K562 (cell line): ENCODE results near the gene DEFB108B. TPM values are rescaled to one million over a fixed set of nuclear protein-coding genes. Genes with fewer than 3 reads are reported as not detected.
"Not testable (repeated sequence)": the region's sequence is repeated elsewhere in the genome, so short reads cannot be mapped to it uniquely, and the experiment has no call there.

Experiments
- ATAC-seq: fragments of 200-7000 bp; cut with Tn5 transposase; 3 replicates; pipeline ENCODE4 v1.9.1; 2020; ENCODE audit warnings: moderate library complexity
- Bru-seq: library from RNA; stranded (reverse); fragments of 400-500 nt; gene quantifications from one replicate; lab custom pipeline; 2021; lab: Mats Ljungman, UMichigan
- BruChase-seq, 2 experiments: library from RNA; stranded (reverse); fragments of 400-500 nt; gene quantifications; one replicate each; lab custom pipeline; 2021; lab: Mats Ljungman, UMichigan
- BruUV-seq: library from RNA; stranded (reverse); fragments of 400-500 nt; replicated peaks from 2 replicates; lab custom pipeline; 2021; lab: Mats Ljungman, UMichigan
- CTCF ChIA-PET: fragments of 300-600 bp; formaldehyde crosslinking; extraction: SDS; loops from one replicate; lab custom pipeline; 2021; ENCODE audit warnings: low intra/inter-chr PET ratio; lab: Yijun Ruan, JAX
- POLR2A ChIA-PET: fragments of 300-600, 350-650 bp; sonication (Branson Sonifier 250); formaldehyde crosslinking; extraction: SDS; loops from one replicate; lab custom pipeline; 2021; ENCODE audit warnings: antibody characterized with exemption, inconsistent platforms; lab: Yijun Ruan, JAX
- DNase-seq, 4 experiments: peaks; one replicate each; pipeline versions ENCODE4 v3.0.0 to v3.0.0-alpha.2; 2011 to 2018; ENCODE audit warnings: low spot score in 3 of 4, mixed read lengths in 3 of 4; ENCODE audit errors: extremely low read depth in 1 of 4
- FAIRE-seq: peaks from 2 replicates; lab custom pipeline; 2011; peaks lifted over from hg19 to GRCh38; lab: Jason Lieb, UNC
- H2AFZ ChIP-seq: 2 replicates; pipeline ENCODE4 v1.6.0; 2011; ENCODE audit warnings: low read depth, low read length, control low read depth, inconsistent platforms
- H3K27ac ChIP-seq: fragments of 200-600 bp; 3 replicates; pipeline ENCODE4 v1.8.0; 2011; ENCODE audit warnings: low read depth, mild to moderate bottlenecking, control low read depth, inconsistent platforms, low read length, moderate library complexity, mixed read lengths; ENCODE audit errors: extremely low read depth
- H3K27me3 ChIP-seq, 2 experiments: fragments of 300-600 bp in 1 of 2; 2 replicates in 1 of 2; 3 replicates in 1 of 2; pipeline versions ENCODE4 v1.6.0 to v1.8.0; 2011; ENCODE audit warnings: inconsistent platforms in 2 of 2, low read length in 2 of 2, mild to moderate bottlenecking in 1 of 2, mixed read lengths in 1 of 2, moderate library complexity in 1 of 2; ENCODE audit not compliant: control insufficient read depth in 2 of 2, insufficient read depth in 2 of 2
- H3K36me3 ChIP-seq: fragments of 300-600 bp; 3 replicates; pipeline ENCODE4 v1.8.0; 2011; ENCODE audit warnings: mild to moderate bottlenecking, low read length, inconsistent platforms; ENCODE audit not compliant: control insufficient read depth, insufficient read depth
- H3K4me1 ChIP-seq, 2 experiments: fragments of 200-600 bp in 1 of 2; replicated peaks in 1 of 2; 2 replicates in 1 of 2; 3 replicates in 1 of 2; pipeline versions ENCODE4 v1.5.1 to v1.8.0; 2011; ENCODE audit warnings: inconsistent platforms in 2 of 2, low read length in 2 of 2, mild to moderate bottlenecking in 1 of 2, mixed read lengths in 1 of 2, moderate library complexity in 1 of 2; ENCODE audit not compliant: control insufficient read depth in 2 of 2, insufficient read depth in 2 of 2
- H3K4me2 ChIP-seq: 2 replicates; pipeline ENCODE4 v1.6.1; 2011; ENCODE audit warnings: low read length, control low read depth, inconsistent platforms, mixed read lengths; ENCODE audit not compliant: insufficient read depth
- H3K4me3 ChIP-seq: fragments of 200-600 bp; sonication (generic), shearing (Covaris generic); 2 replicates; pipeline ENCODE4 v1.5.1; 2016; ENCODE audit warnings: control low read depth, inconsistent platforms
- H3K79me2 ChIP-seq: fragments of 200-600 bp; 3 replicates; pipeline ENCODE4 v1.8.0; 2011; ENCODE audit warnings: low read length, inconsistent platforms; ENCODE audit not compliant: control insufficient read depth, insufficient read depth
- H3K9ac ChIP-seq, 2 experiments: 2 replicates each; pipeline versions ENCODE4 v1.6.0 to v1.6.1; 2011; ENCODE audit warnings: low read depth in 2 of 2, low read length in 2 of 2, control low read depth in 1 of 2, inconsistent platforms in 1 of 2, mild to moderate bottlenecking in 1 of 2, mixed read lengths in 1 of 2; ENCODE audit not compliant: insufficient read depth in 1 of 2
- H3K9me1 ChIP-seq: one replicate; pipeline ENCODE4 v1.6.0; 2011; ENCODE audit warnings: inconsistent platforms, mild to moderate bottlenecking, low read length, moderate library complexity; ENCODE audit not compliant: control insufficient read depth, insufficient read depth
- H3K9me3 ChIP-seq: replicated peaks from 2 replicates; pipeline ENCODE4 v1.5.1; 2011; ENCODE audit warnings: low read depth, low read length, inconsistent platforms; ENCODE audit not compliant: control insufficient read depth, insufficient read depth
- H4K20me1 ChIP-seq: replicated peaks from 2 replicates; pipeline ENCODE4 v1.6.1; 2011; ENCODE audit warnings: low read length, inconsistent platforms, mixed read lengths; ENCODE audit not compliant: control insufficient read depth, insufficient read depth
- WGBS: fragments of 100-300 bp; shearing (Covaris generic); methylation state at CpG from one replicate; pipeline ENCODE4 v1.1.6; 2016; ENCODE audit warnings: low coverage, mixed read lengths; ENCODE audit not compliant: insufficient coverage; ENCODE audit errors: missing lambda C conversion rate; 5-methylcytosine and 5-hydroxymethylcytosine counted together
- in situ Hi-C: fragments of 300-500 bp; cut with MboI; formaldehyde crosslinking; loops from 4 replicates; pipeline ENCODE4 v1.15.0; 2018; ENCODE audit warnings: inconsistent platforms, mixed read lengths
- intact Hi-C: fragments of 100-400 bp; cut with micrococcal nuclease; formaldehyde crosslinking; loops from 2 replicates; pipeline ENCODE4 v1.14.2; 2022
- long read RNA-seq, 3 experiments: library from polyadenylated mRNA in 2 of 3; library from RNA in 1 of 3; unstranded in 2 of 3; stranded (forward) in 1 of 3; transcript quantifications; one replicate each; pipeline ENCODE4 v2.0.0, GENCODE V29; 2019 to 2022
- polyA minus RNA-seq, 3 experiments: library from RNA; depleted of rRNA, polyadenylated mRNA; stranded (reverse); fragments of >200 nt; gene quantifications; 2 replicates each; pipeline ENCODE4 v1.2.3, GENCODE V29; 2011
- polyA plus RNA-seq, 8 experiments: library from polyadenylated mRNA; depleted of rRNA in 4 of 8; stranded (reverse) in 5 of 8; unstranded in 3 of 8; fragments of >200 nt; fragmentation: Nextera tagmentation in 2 of 8; fragmentation: Illumina TruSeq in 1 of 8; extraction: Ambion mirVana in 2 of 8; extraction: Trizol in 1 of 8; gene quantifications; 2 replicates each; pipeline versions ENCODE4 v1.2.1 to v1.2.3, GENCODE V29; 2011 to 2014; ENCODE audit warnings: inconsistent platforms in 1 of 8, missing spikeins in 1 of 8
- total RNA-seq, 7 experiments: library from RNA; depleted of rRNA in 6 of 7; stranded (reverse); fragments of >200 nt in 6 of 7; fragmentation: Illumina TruSeq in 2 of 7; extraction: Trizol in 2 of 7; gene quantifications; 2 replicates each; pipeline versions ENCODE4 v1.2.1 to v1.2.3, GENCODE V29; 2011 to 2021; ENCODE audit warnings: low replicate concordance in 1 of 7

Gene DEFB108B
- not detected in 2 replicates for total RNA-seq (2011; cell fraction: chromatin; rRNA removed; ENCODE audit: low replicate concordance)
- not detected in 2 replicates for total RNA-seq (2011; cell fraction: nucleolus; rRNA removed)
- not detected in 2 replicates for total RNA-seq (2011; cell fraction: nucleoplasm; rRNA removed)
- total RNA-seq (2014; rRNA removed) (not detected in 2 replicates), total RNA-seq (2014; rRNA removed; fragmentation: Illumina TruSeq; extraction: Trizol) (not detected in 2 replicates), total RNA-seq (2015; rRNA removed; fragmentation: Illumina TruSeq; extraction: Trizol) (not detected in 2 replicates), total RNA-seq (2021) (not detected in 2 replicates), polyA plus RNA-seq (2011; rRNA removed) (not detected in 2 replicates), polyA plus RNA-seq (2014; fragmentation: Illumina TruSeq; extraction: Trizol) (not detected in 2 replicates), polyA plus RNA-seq (2014; fragmentation: Nextera tagmentation; extraction: Ambion mirVana) (not detected), polyA plus RNA-seq (2014; rRNA removed) (not detected in 2 replicates), polyA minus RNA-seq (2011; rRNA and poly(A)+ RNA removed) (not detected in 2 replicates), Bru-seq, nascent RNA (not detected), BruChase-seq, experiment 1, labeled RNA remaining after a 2-hour chase (not detected), BruChase-seq, experiment 2, labeled RNA remaining after a 6-hour chase (not detected)
- not detected in 2 replicates for polyA plus RNA-seq (2011; cell fraction: cytosol; rRNA removed)
- polyA plus RNA-seq (2011; cell fraction: nucleus; rRNA removed) = not detected in 2 replicates
- not detected in 2 replicates for polyA plus RNA-seq (2012)
- not detected in 2 replicates for polyA minus RNA-seq (2011; cell fraction: cytosol; rRNA and poly(A)+ RNA removed)
- not detected in 2 replicates for polyA minus RNA-seq (2011; cell fraction: nucleus; rRNA and poly(A)+ RNA removed)
- long read RNA-seq, experiment 1 = 0 reads
- long read RNA-seq, experiment 2 = 0 reads
- long read RNA-seq, experiment 3 = 0 reads

- H3K27ac ChIP-seq, H3K27me3 ChIP-seq, H3K9me3 ChIP-seq, POLR2A ChIA-PET, H3K36me3 ChIP-seq, H3K9ac ChIP-seq, H4K20me1 ChIP-seq, H3K4me1 ChIP-seq, intact Hi-C loops, in situ Hi-C loops, H3K79me2 ChIP-seq, ATAC-seq, H2AFZ ChIP-seq, H3K4me2 ChIP-seq, DNase-seq, CTCF ChIA-PET, BruUV-seq, H3K9me1 ChIP-seq, H3K4me3 ChIP-seq, FAIRE-seq: not testable (repeated sequence)
- 0% methylated on average over 1 of the region's 1 CpG for WGBS
Observed at GRCh38 chr11:71832811-71833210, at the start of gene DEFB108B. Gene DEFB108B (plus strand): TSS chr11:71833200. CDS start chr11:71833200, 0 bp downstream.
